ENCODE results near the gene PLCZ1.

The PLCZ1 gene

DNA sequence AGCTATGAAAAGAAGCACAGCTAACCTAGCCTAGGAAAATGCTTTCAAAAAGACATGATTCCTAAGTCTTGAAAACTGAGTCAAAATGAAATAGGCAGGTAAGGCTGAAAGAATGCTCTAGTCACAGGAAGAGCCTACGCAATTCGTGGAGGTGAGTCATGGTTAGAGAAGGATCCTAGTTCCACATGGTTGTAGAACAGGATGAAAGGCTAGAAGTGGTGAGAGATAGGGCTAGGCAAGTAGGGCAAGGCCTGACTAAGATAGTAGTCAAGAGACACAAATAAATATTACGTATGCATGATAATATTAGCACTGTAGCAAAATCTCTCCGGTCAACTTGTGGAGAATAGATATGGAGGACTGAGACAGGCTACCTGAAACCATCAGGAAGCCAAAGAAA, 47.2 kb downstream of the PLCZ1 start:
- CTCF ChIA-PET: no interaction called here
- H3K27ac ChIP-seq: no peak overlapping the region
- POLR2A ChIA-PET (ENCODE audit: low non-redundant PET): no interaction called here
- DNase-seq (ENCODE audit: low spot score): peak; percentile 94
- TF ChIP-seq, protein P1, sequence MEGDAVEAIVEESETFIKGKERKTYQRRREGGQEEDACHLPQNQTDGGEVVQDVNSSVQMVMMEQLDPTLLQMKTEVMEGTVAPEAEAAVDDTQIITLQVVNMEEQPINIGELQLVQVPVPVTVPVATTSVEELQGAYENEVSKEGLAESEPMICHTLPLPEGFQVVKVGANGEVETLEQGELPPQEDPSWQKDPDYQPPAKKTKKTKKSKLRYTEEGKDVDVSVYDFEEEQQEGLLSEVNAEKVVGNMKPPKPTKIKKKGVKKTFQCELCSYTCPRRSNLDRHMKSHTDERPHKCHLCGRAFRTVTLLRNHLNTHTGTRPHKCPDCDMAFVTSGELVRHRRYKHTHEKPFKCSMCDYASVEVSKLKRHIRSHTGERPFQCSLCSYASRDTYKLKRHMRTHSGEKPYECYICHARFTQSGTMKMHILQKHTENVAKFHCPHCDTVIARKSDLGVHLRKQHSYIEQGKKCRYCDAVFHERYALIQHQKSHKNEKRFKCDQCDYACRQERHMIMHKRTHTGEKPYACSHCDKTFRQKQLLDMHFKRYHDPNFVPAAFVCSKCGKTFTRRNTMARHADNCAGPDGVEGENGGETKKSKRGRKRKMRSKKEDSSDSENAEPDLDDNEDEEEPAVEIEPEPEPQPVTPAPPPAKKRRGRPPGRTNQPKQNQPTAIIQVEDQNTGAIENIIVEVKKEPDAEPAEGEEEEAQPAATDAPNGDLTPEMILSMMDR (conservative IDR thresholded peaks at IDR 0.05; ENCODE audit: low read depth): no peak

DNA sequence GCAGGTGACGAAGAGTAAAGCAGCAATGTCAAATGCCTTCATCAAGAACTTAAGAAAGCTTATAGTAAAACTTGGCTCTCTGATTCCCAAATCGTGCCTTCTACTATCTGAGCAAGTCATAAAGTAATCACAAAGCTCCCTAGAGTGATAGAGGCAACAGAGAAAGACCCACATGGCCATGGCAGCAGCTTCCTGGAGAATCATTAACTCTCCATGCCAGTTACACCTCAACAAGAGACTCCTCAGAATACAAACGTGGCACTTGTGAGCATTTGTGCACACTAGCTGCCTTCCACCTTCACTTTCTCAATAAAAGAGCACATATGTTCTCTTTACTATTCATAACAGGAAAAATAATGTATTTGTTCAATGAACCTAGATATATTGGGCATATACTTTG, 48.0 kb downstream of the PLCZ1 start:
- H3K27ac ChIP-seq: peak overlapping the region; percentile 64; the same call in 1 of the 2 replicates
- POLR2A ChIA-PET (ENCODE audit: low non-redundant PET): interaction anchor here (0.6 kb wide), 1 partner anchor 545 kb away, joined by 3 read pairs; no protein-coding TSS in a partner anchor
- DNase-seq (ENCODE audit: low spot score): no peak
- TF ChIP-seq, protein P1 (conservative IDR thresholded peaks at IDR 0.05; ENCODE audit: low read depth): no peak
- CTCF ChIA-PET: no interaction called here

DNA sequence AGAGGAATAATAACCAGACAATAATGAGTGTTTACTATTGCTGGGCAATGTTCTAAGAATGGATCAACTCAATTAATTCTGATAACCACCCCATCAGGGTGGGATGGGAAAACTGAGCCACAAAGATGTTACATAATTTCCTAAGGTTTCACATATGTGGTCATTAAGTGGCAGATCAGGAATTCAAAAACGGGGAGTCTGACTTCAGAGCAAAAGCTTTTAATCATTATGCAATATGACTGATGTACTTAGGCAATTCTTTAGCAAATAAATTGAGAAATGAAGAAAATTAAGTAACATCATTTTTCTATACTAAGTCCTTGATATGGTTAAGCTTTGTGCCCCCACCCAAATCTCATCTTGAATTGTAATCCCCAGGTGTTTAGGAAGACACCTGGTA, 53.4 kb downstream of the PLCZ1 start:
- TF ChIP-seq, protein P1 (conservative IDR thresholded peaks at IDR 0.05; ENCODE audit: low read depth): no peak
- POLR2A ChIA-PET (ENCODE audit: low non-redundant PET): no interaction called here
- H3K27ac ChIP-seq: no peak overlapping the region
- no peak for DNase-seq (ENCODE audit: low spot score)
- CTCF ChIA-PET: interaction anchor here (0.6 kb wide), 1 partner anchor 10 kb away, joined by 4 read pairs; no protein-coding TSS in a partner anchor

DNA sequence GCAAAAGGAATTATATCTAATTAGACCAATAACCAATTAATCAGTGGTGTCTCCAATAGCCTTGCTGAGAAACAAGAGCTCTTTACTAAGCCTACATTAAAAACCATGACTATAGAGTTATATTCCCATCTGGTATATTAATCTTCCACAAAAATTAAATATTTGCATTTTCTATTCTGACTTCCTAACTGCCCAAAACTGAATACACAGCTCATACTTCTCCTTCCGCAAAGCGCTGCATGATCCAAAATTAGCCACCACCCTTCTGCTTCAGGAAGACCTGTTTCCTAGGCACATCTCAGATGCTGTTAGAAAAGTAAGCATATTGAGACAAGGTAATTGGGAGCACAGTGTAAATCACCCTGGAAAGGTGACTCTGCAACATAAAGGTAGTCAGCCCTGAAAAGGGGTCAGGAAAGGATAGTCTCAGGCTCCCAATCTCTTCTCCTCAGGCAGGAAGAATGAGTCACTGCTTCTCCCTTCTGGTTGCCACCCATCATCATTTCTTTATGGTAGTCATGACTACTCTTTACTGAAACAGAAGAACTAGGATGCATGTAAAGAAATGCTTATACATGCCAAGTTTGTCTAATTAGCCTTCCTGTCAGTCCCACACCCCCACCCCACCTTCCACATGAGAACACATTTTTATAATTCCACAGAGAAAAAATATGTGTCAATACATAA, 54.3 kb downstream of the PLCZ1 start:
- peak; percentile 31 for DNase-seq (ENCODE audit: low spot score)
- CTCF ChIA-PET: interaction anchor here (0.6 kb wide), 1 partner anchor 9 kb away, joined by 4 read pairs; no protein-coding TSS in a partner anchor
- POLR2A ChIA-PET (ENCODE audit: low non-redundant PET): no interaction called here
- TF ChIP-seq, protein P1 (conservative IDR thresholded peaks at IDR 0.05; ENCODE audit: low read depth): no peak
- no peak overlapping the region for H3K27ac ChIP-seq

DNA sequence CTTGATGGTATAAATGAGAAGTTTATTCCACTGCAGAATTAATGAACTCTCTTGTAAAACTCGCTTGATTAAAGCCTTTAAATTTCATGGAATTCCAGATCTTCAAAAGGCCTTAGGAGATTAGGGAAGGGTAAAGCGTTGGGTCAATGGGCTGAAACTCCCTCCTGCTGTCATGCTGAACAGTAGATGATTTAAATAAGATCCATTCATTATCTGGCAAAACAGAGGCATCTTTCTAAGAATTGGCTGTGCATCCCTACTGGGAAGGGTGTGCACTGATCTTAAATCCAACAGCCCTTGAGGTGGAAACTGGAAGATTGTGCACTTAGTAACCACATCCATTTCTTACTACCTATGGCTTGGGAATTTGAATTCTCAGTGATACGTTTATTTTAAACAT, 56.0 kb downstream of the PLCZ1 start:
- TF ChIP-seq, protein P1 (conservative IDR thresholded peaks at IDR 0.05; ENCODE audit: low read depth): no peak
- POLR2A ChIA-PET (ENCODE audit: low non-redundant PET): no interaction called here
- H3K27ac ChIP-seq: no peak overlapping the region
- CTCF ChIA-PET: no interaction called here
- DNase-seq (ENCODE audit: low spot score): no peak

DNA sequence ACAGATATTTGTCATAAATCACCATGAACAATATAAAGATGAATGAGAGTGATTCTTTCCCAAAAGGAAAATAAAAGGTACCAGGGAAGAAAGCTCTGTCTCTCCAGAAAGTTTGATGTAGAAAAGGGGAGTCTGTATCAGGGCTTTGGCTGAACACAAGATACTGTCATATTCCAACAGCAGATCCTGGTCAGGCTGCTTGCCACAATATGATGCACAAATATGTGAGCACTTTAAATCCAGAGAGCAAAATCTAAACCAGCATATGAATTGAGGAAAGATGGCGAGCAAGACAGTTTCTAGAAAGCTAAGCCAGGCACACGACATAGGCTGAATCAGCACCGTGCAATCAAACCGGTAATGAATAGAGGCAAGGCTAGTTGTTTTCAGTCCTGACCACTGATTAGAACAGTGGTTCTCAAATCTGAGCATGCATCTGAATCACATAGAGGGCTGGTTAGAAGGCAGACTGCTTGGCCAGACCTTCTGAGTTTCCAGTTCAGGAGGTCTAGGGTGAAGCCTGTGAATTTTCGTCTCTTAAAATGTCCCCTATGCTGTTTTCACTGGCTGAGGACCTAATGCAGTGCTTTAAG, 60.7 kb downstream of the PLCZ1 start:
- no peak overlapping the region for H3K27ac ChIP-seq
- TF ChIP-seq, protein P1 (conservative IDR thresholded peaks at IDR 0.05; ENCODE audit: low read depth): no peak
- ChIA-PET CTCF (no interaction called here), POLR2A (ENCODE audit: low non-redundant PET) (no interaction called here)
- DNase-seq (ENCODE audit: low spot score): no peak
